ENCODE measurements around the gene COG4. TPM values are rescaled to one million over a fixed set of nuclear protein-coding genes. Genes with fewer than 3 reads are reported as not detected.

Gene COG4
- total RNA-seq, 1 experiment from 2014 or later: 35.5 TPM

GRCh38 chr16:70437582-70438557, 85.5 kb downstream of the COG4 start:
- H3K4me2 ChIP-seq (ENCODE audit: low read length): peak overlapping the region; percentile 96
- ChIA-PET POLR2A (ENCODE audit: unreplicated experiment) (no interaction called here), CTCF (interaction anchor here (0.6 kb wide), 1 partner anchor 26 kb away, joined by 4 read pairs; no protein-coding TSS in a partner anchor)
- no peaks in the 10 kb centered on the region for H3K27me3 ChIP-seq (ENCODE audit: low read length)
- no peaks in the 10 kb centered on the region for H4K20me1 ChIP-seq (ENCODE audit: low read length)
- intact Hi-C loops (cut with micrococcal nuclease): loop anchor here (2.0 kb wide), 1 partner anchor 57 kb away; no protein-coding TSS in a partner anchor
- peak overlapping the region; percentile 23; the same call in 1 of the 2 replicates for H2AFZ ChIP-seq (ENCODE audit: low read length)
- BruUV-seq (replicated peaks): TSS peak; percentile 42
- no peaks in the 10 kb centered on the region for H3F3A ChIP-seq (ENCODE audit: low read length, unreplicated experiment)
- no peaks in the 10 kb centered on the region for H3K9me2 ChIP-seq (replicated peaks; ENCODE audit: low read length)
- DNase-seq (peak; percentile 9), ATAC-seq (no peak)
- H3K36me3 ChIP-seq (ENCODE audit: low read depth, low read length): no peaks in the 10 kb centered on the region
- H3K4me3 ChIP-seq (ENCODE audit: low read length): peak overlapping the region; percentile 85
- H3K9ac ChIP-seq (ENCODE audit: low read length): peak overlapping the region; percentile 9; the same call in 1 of the 2 replicates
- peaks cover 27% of the 10 kb centered on the region for H3K4me1 ChIP-seq (ENCODE audit: insufficient read depth, low read length)
- TF ChIP-seq EZH2 (IDR thresholded peaks at IDR 0.05; ENCODE audit: low read length, unreplicated experiment) (no peak), CTCF (conservative IDR thresholded peaks at IDR 0.05; ENCODE audit: low read depth, low read length) (no peak), EZH2phosphoT487 (IDR thresholded peaks at IDR 0.05; ENCODE audit: borderline replicate concordance, low read length) (no peak)
- peaks cover 21% of the 10 kb centered on the region for H3K79me2 ChIP-seq (ENCODE audit: low read length)
- H3K9me3 ChIP-seq (ENCODE audit: low read length): no peaks in the 10 kb centered on the region
- H3K27ac ChIP-seq (ENCODE audit: low read length): no peak overlapping the region

- Histone ChIP-seq H2AFZ (ENCODE audit: low read length) (no peak overlapping the region), H4K20me1 (ENCODE audit: low read length) (no peaks in the 10 kb centered on the region), H3F3A (ENCODE audit: low read length, unreplicated experiment) (no peaks in the 10 kb centered on the region), H3K27ac (ENCODE audit: low read length) (no peak overlapping the region), H3K79me2 (ENCODE audit: low read length) (peaks cover 21% of the 10 kb centered on the region), H3K27me3 (ENCODE audit: low read length) (no peaks in the 10 kb centered on the region), H3K9ac (ENCODE audit: low read length) (no peak overlapping the region), H3K4me2 (ENCODE audit: low read length) (peak overlapping the region; percentile 96), H3K4me1 (ENCODE audit: insufficient read depth, low read length) (peaks cover 27% of the 10 kb centered on the region), H3K36me3 (ENCODE audit: low read depth, low read length) (no peaks in the 10 kb centered on the region), H3K9me2 (replicated peaks; ENCODE audit: low read length) (no peaks in the 10 kb centered on the region), H3K9me3 (ENCODE audit: low read length) (no peaks in the 10 kb centered on the region), H3K4me3 (ENCODE audit: low read length) (no peak overlapping the region)
- ChIA-PET POLR2A (ENCODE audit: unreplicated experiment) (no interaction called here), CTCF (no interaction called here)
- BruUV-seq (replicated peaks): no TSS peak
- intact Hi-C loops (cut with micrococcal nuclease): no loop called here
- no peak for DNase-seq
- ATAC-seq: no peak
- TF ChIP-seq EZH2 (IDR thresholded peaks at IDR 0.05; ENCODE audit: low read length, unreplicated experiment) (no peak), EZH2phosphoT487 (IDR thresholded peaks at IDR 0.05; ENCODE audit: borderline replicate concordance, low read length) (no peak), CTCF (conservative IDR thresholded peaks at IDR 0.05; ENCODE audit: low read depth, low read length) (no peak)
Measured at GRCh38 chr16:70437017-70437581, 86.3 kb downstream of the COG4 start.
